IMR-90 (cell line): ENCODE data around the gene CCNO.

Source experiments
- CTCF ChIP-seq: conservative IDR thresholded peaks from 2 replicates; pipeline ENCODE4 v1.5.1; 2012; ENCODE audit warnings: mild to moderate bottlenecking, low read depth, low read length, improper control_type of control experiment
- MAFK ChIP-seq: IDR thresholded peaks from 2 replicates; pipeline ENCODE4 v1.6.1; 2012; ENCODE audit warnings: low read depth, low read length, improper control_type of control experiment
- POLR2A ChIP-seq: IDR thresholded peaks from 2 replicates; pipeline ENCODE4 v1.6.1; 2012; ENCODE audit warnings: mild to moderate bottlenecking, low read depth, low read length
- RAD21 ChIP-seq: IDR thresholded peaks from 2 replicates; pipeline ENCODE4 v1.6.1; 2012; ENCODE audit warnings: low read length, improper control_type of control experiment
- RFX5 ChIP-seq: IDR thresholded peaks from 2 replicates; pipeline ENCODE4 v1.8.0; 2012; ENCODE audit warnings: low read depth, mild to moderate bottlenecking, low read length, moderate library complexity

GRCh38 chr5:55232985-55233928 is at the start of gene CCNO:
- no peak for TF ChIP-seq CTCF
- no peak for TF ChIP-seq POLR2A
- TF ChIP-seq RAD21: no peak
- no peak for TF ChIP-seq RFX5
- no peak for TF ChIP-seq MAFK
